ENCODE data around the gene ACKR2.

Gene ACKR2, protein sequence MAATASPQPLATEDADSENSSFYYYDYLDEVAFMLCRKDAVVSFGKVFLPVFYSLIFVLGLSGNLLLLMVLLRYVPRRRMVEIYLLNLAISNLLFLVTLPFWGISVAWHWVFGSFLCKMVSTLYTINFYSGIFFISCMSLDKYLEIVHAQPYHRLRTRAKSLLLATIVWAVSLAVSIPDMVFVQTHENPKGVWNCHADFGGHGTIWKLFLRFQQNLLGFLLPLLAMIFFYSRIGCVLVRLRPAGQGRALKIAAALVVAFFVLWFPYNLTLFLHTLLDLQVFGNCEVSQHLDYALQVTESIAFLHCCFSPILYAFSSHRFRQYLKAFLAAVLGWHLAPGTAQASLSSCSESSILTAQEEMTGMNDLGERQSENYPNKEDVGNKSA

GRCh38 chr3:42809202-42809601 is at the start of gene ACKR2:
TSS of gene ACKR2 (plus strand) at chr3:42809445. CDS start at chr3:42864503, 55,058 bp downstream.
- no peak within 1 kb of the TSS for H2AFZ ChIP-seq (ENCODE audit: low read depth, low read length)
- H3K27ac ChIP-seq (ENCODE audit: low read length) = no peak within 1 kb of the TSS
- no peak within 1 kb of the TSS for H3K9ac ChIP-seq (ENCODE audit: low read depth, low read length)
- ATAC-seq (ENCODE audit: insufficient read depth, low read depth) (no peak), DNase-seq (no peak)
- no peak within 1 kb of the TSS for H3K4me3 ChIP-seq (ENCODE audit: low read depth in 1 of 2, low read length in 2 of 2)
- peaks cover 9% of the 10 kb centered on the region for H3K27me3 ChIP-seq (ENCODE audit: insufficient read depth, low read length, poor library complexity)
- H3K9me3 ChIP-seq (ENCODE audit: insufficient read depth, low read length, severe bottlenecking) = no peaks in the 10 kb centered on the region
- no peaks in the 10 kb centered on the region for H4K20me1 ChIP-seq (ENCODE audit: insufficient read depth, low read length)
- H3K4me2 ChIP-seq (ENCODE audit: insufficient read depth, low read length) = no peak within 1 kb of the TSS
- no peaks in the 10 kb centered on the region for H3K36me3 ChIP-seq (ENCODE audit: insufficient read depth, low read length)
- peaks cover under 1% of the 10 kb centered on the region for H3K79me2 ChIP-seq (ENCODE audit: insufficient read depth, low read length)
- no peak for TF ChIP-seq CTCF (IDR thresholded peaks at IDR 0.05; ENCODE audit: borderline replicate concordance, extremely low read depth, low read length, poor library complexity, severe bottlenecking)
- TF ChIP-seq EZH2 (IDR thresholded peaks at IDR 0.05; ENCODE audit: borderline replicate concordance, low read depth, low read length, severe bottlenecking) = no peak
- peaks cover 9% of the 10 kb centered on the region for H3K4me1 ChIP-seq (ENCODE audit: insufficient read depth, low read length)

- H3K4me1 ChIP-seq (ENCODE audit: insufficient read depth, low read length) = no peaks in the 10 kb centered on the region
- no peak overlapping the region for H3K4me2 ChIP-seq (ENCODE audit: insufficient read depth, low read length)
- H3K9me3 ChIP-seq (ENCODE audit: insufficient read depth, low read length, severe bottlenecking) = no peaks in the 10 kb centered on the region
- H3K27me3 ChIP-seq (ENCODE audit: insufficient read depth, low read length, poor library complexity) = no peaks in the 10 kb centered on the region
- no peak overlapping the region for H3K27ac ChIP-seq (ENCODE audit: low read length)
- no peak for TF ChIP-seq EZH2 (IDR thresholded peaks at IDR 0.05; ENCODE audit: borderline replicate concordance, low read depth, low read length, severe bottlenecking)
- TF ChIP-seq CTCF (IDR thresholded peaks at IDR 0.05; ENCODE audit: borderline replicate concordance, extremely low read depth, low read length, poor library complexity, severe bottlenecking) = no peak
- H3K4me3 ChIP-seq (ENCODE audit: low read depth in 1 of 2, low read length in 2 of 2) = no peak overlapping the region
- no peak overlapping the region for H2AFZ ChIP-seq (ENCODE audit: low read depth, low read length)
- DNase-seq (no peak), ATAC-seq (ENCODE audit: insufficient read depth, low read depth) (no peak)
- no peak overlapping the region for H3K9ac ChIP-seq (ENCODE audit: low read depth, low read length)
- H4K20me1 ChIP-seq (ENCODE audit: insufficient read depth, low read length) = no peaks in the 10 kb centered on the region
- no peaks in the 10 kb centered on the region for H3K36me3 ChIP-seq (ENCODE audit: insufficient read depth, low read length)
- H3K79me2 ChIP-seq (ENCODE audit: insufficient read depth, low read length) = no peaks in the 10 kb centered on the region
These were observed 47.1 kb upstream of the ACKR2 start for GRCh38 chr3:42762046-42762724.

GRCh38 chr3:42763021-42763420 is 46.2 kb upstream of the ACKR2 start:
- ATAC-seq (ENCODE audit: insufficient read depth, low read depth) = no peak
- H4K20me1 ChIP-seq (ENCODE audit: insufficient read depth, low read length) = no peaks in the 10 kb centered on the region
- H3K9ac ChIP-seq (ENCODE audit: low read depth, low read length) = no peak overlapping the region
- H3K36me3 ChIP-seq (ENCODE audit: insufficient read depth, low read length) = no peaks in the 10 kb centered on the region
- no peak overlapping the region for H3K27ac ChIP-seq (ENCODE audit: low read length)
- no peaks in the 10 kb centered on the region for H3K79me2 ChIP-seq (ENCODE audit: insufficient read depth, low read length)
- H3K9me3 ChIP-seq (ENCODE audit: insufficient read depth, low read length, severe bottlenecking) = no peaks in the 10 kb centered on the region
- no peaks in the 10 kb centered on the region for H3K4me1 ChIP-seq (ENCODE audit: insufficient read depth, low read length)
- no peak overlapping the region for H3K4me3 ChIP-seq (ENCODE audit: low read depth in 1 of 2, low read length in 2 of 2)
- no peak for TF ChIP-seq CTCF (IDR thresholded peaks at IDR 0.05; ENCODE audit: borderline replicate concordance, extremely low read depth, low read length, poor library complexity, severe bottlenecking)
- no peak for TF ChIP-seq EZH2 (IDR thresholded peaks at IDR 0.05; ENCODE audit: borderline replicate concordance, low read depth, low read length, severe bottlenecking)
- no peak overlapping the region for H3K4me2 ChIP-seq (ENCODE audit: insufficient read depth, low read length)
- no peak for DNase-seq
- H2AFZ ChIP-seq (ENCODE audit: low read depth, low read length) = no peak overlapping the region
- H3K27me3 ChIP-seq (ENCODE audit: insufficient read depth, low read length, poor library complexity) = no peaks in the 10 kb centered on the region

Data from DND-41 (cell line).